ENCODE measurements around the gene SLC39A3.

GRCh38 chr19:2739602-2740313 lies at the start of gene SLC39A3:
- TF ChIP-seq, protein P1, sequence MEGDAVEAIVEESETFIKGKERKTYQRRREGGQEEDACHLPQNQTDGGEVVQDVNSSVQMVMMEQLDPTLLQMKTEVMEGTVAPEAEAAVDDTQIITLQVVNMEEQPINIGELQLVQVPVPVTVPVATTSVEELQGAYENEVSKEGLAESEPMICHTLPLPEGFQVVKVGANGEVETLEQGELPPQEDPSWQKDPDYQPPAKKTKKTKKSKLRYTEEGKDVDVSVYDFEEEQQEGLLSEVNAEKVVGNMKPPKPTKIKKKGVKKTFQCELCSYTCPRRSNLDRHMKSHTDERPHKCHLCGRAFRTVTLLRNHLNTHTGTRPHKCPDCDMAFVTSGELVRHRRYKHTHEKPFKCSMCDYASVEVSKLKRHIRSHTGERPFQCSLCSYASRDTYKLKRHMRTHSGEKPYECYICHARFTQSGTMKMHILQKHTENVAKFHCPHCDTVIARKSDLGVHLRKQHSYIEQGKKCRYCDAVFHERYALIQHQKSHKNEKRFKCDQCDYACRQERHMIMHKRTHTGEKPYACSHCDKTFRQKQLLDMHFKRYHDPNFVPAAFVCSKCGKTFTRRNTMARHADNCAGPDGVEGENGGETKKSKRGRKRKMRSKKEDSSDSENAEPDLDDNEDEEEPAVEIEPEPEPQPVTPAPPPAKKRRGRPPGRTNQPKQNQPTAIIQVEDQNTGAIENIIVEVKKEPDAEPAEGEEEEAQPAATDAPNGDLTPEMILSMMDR (IDR thresholded peaks at IDR 0.05 in 2 of 3, conservative IDR thresholded peaks at IDR 0.05 in 1 of 3; ENCODE audit: control insufficient read depth in 2 of 3, extremely low read depth in 1 of 3, insufficient read depth in 1 of 3, low read depth in 3 of 3, low read length in 3 of 3): no peak
- peak; percentile 68; the same call in 1 of the 2 replicates for TF ChIP-seq ESRRA (IDR thresholded peaks at IDR 0.05; ENCODE audit: low read length)

Measured in GM12878 (cell line).